Aorta (tissue), 5 donors: ENCODE data around the gene BET1. TPM values are rescaled to one million over a fixed set of nuclear protein-coding genes. Genes with fewer than 3 reads are reported as not detected.

Experiments
- ATAC-seq: fragments of 200-7000 bp; cut with Tn5 transposase; one replicate; pipeline ENCODE4 v1.9.1; 2022; ENCODE audit warnings: moderate library complexity; ENCODE audit not compliant: low FRiP score
- DNase-seq, 2 donors: peaks; one replicate each; pipeline ENCODE4 v3.0.0-alpha.2; 2020
- H3K27ac ChIP-seq, 2 donors: one replicate each; pipeline ENCODE4 v1.5.1; 2013; ENCODE audit warnings: low read length in 2 of 2, mild to moderate bottlenecking in 2 of 2, moderate library complexity in 2 of 2, control low read depth in 1 of 2, inconsistent platforms in 1 of 2, low read depth in 1 of 2
- H3K27me3 ChIP-seq, 2 donors: one replicate each; pipeline ENCODE4 v1.6.1; 2013; ENCODE audit warnings: control low read depth in 1 of 2, low read length in 1 of 2, mild to moderate bottlenecking in 1 of 2, moderate library complexity in 1 of 2; ENCODE audit not compliant: insufficient read depth in 2 of 2, control insufficient read depth in 1 of 2
- H3K36me3 ChIP-seq, 2 donors: one replicate each; pipeline ENCODE4 v1.6.1; 2013; ENCODE audit warnings: control low read depth in 1 of 2, low read length in 1 of 2, mild to moderate bottlenecking in 1 of 2; ENCODE audit not compliant: insufficient read depth in 2 of 2, control insufficient read depth in 1 of 2
- H3K4me1 ChIP-seq, 2 donors: one replicate each; pipeline ENCODE4 v1.6.1; 2013; ENCODE audit warnings: low read length in 2 of 2, control low read depth in 1 of 2, mild to moderate bottlenecking in 1 of 2, moderate library complexity in 1 of 2; ENCODE audit not compliant: insufficient read depth in 2 of 2, control insufficient read depth in 1 of 2
- H3K4me3 ChIP-seq, 2 donors: one replicate each; pipeline ENCODE4 v1.5.1; 2013; ENCODE audit warnings: low read length in 2 of 2, control low read depth in 1 of 2, mild to moderate bottlenecking in 1 of 2
- H3K9me3 ChIP-seq: one replicate; pipeline ENCODE4 v1.6.1; 2013; ENCODE audit warnings: mild to moderate bottlenecking, low read length; ENCODE audit not compliant: control insufficient read depth
- WGBS, 2 donors: extraction: QIAGEN DNeasy Blood & Tissue Kit; methylation state at CpG; one replicate each; pipeline ENCODE4 v1.1.7; 2013; 5-methylcytosine and 5-hydroxymethylcytosine counted together
- intact Hi-C, 2 donors: fragments of 100-400 bp; cut with DNase I; formaldehyde crosslinking; loops; one replicate each; pipeline versions ENCODE4 v1.14.2 to v1.15.0; 2022
- polyA plus RNA-seq, 2 donors: library from polyadenylated mRNA; stranded (reverse); fragments of 200-250 nt; gene quantifications; one replicate each; pipeline ENCODE4 v1.2.3, GENCODE V29; 2013
- total RNA-seq, 2 donors: library from RNA; stranded (reverse); fragmentation: NEBNext Ultra II Directional; extraction: Animal tissue kit (Norgen Biotek cat#: 25700); gene quantifications; one replicate each; pipeline ENCODE4 v1.2.1, GENCODE V29; 2021
- donor health status: healthy with polysubstance abuse.
- donor health status: Bipolar disorder and iron deficiency.
- donor health status: DM: no; HTN: no; CAD: no.
- donor health status: DM: no; HTN: no; CAD: no.
- donor health status: DM: yes; HTN: yes; CAD: no.

The BET1 gene
- total and polyA plus RNA-seq, 4 donors, result 14.3 to 28.9 (median 20.8) TPM

DNA sequence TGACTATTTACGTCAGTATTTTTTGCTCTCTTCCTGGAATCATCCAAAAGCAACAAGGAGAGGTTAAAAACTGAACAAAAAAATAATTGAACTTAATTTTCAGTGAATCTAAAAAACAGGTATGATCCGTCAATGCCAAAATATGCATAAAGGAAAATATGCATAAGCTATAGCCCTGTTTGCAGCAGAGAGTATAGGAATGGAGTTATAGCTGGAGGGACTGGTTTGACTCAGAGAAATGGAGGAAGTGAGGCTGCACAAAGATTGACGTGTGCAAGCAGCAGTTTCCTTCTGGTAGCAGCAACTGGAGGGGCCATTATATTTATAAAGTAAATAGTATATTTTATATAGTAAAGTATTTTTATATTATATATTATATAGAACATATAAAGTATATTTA is 45.5 kb downstream of the BET1 start:
- intact Hi-C loops, result no loop called here
- 83 to 87% methylated on average over 3 of the region's 3 CpGs for WGBS, 2 donors

DNA sequence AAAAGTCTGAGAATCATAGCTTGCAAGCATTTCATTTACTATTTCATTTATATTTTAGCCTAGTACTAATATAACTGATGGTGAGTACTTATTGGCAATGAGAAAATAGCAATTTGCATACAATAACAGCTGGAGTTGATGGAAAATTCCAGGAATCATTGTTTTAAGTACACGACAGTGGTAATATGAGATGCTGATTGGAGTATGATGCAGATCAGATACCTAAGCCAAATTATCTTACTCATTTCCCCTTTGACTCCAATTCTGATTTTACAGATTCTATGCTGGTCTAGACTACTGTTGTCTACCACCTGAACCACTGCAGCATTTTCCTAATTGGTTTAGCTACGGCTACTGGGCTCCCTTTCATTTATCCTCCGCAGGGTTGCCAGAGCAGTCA is 45.9 kb downstream of the BET1 start:
- Histone ChIP-seq H3K36me3 (no peaks in the 10 kb centered on the region), H3K4me1 (no peaks in the 10 kb centered on the region), H3K9me3 (no peaks in the 10 kb centered on the region), H3K4me3 (no peak overlapping the region), H3K27ac (no peak overlapping the region), H3K27me3 (no peaks in the 10 kb centered on the region)
- intact Hi-C loops, result no loop called here
- WGBS, 2 donors, result 80 to 82% methylated on average over 3 of the region's 3 CpGs
- ATAC-seq (no peak), DNase-seq (no peak)

More for the DNA sequence above, 45.5 kb downstream of the BET1 start:
- no peak for DNase-seq
- no peak overlapping the region for H3K4me3 ChIP-seq
- H3K36me3 ChIP-seq, result no peaks in the 10 kb centered on the region
- H3K4me1 ChIP-seq, result no peaks in the 10 kb centered on the region
- H3K27ac ChIP-seq, result no peak overlapping the region
- H3K9me3 ChIP-seq, result no peaks in the 10 kb centered on the region
- H3K27me3 ChIP-seq, result no peaks in the 10 kb centered on the region
- no peak for ATAC-seq

DNA sequence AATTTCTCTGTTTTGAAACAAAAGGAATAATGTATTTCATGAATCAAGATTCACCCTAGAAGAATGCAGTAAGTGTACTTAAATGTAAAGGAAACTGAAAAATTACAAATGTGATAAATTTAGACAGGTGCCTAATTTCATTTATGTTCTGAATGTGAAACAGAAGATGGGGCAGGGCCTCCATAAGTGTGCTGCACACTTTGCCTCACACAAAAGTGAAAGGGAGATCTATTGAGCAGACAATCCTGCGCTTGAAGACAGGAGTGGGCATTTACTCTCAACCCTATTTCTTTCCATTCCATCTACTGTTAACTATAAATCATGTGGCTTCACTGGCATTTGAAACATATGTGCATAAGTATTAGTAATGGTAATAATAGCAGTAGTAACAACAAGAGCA is 46.4 kb downstream of the BET1 start:
- H3K4me1 ChIP-seq, result no peaks in the 10 kb centered on the region
- no peaks in the 10 kb centered on the region for H3K27me3 ChIP-seq
- no peaks in the 10 kb centered on the region for H3K9me3 ChIP-seq
- 90 to 92% methylated on average over 1 of the region's 1 CpG for WGBS, 2 donors
- ATAC-seq (no peak), DNase-seq (no peak)
- H3K36me3 ChIP-seq, result no peaks in the 10 kb centered on the region
- H3K4me3 ChIP-seq, result no peak overlapping the region
- H3K27ac ChIP-seq, result no peak overlapping the region
- intact Hi-C loops, result no loop called here

DNA sequence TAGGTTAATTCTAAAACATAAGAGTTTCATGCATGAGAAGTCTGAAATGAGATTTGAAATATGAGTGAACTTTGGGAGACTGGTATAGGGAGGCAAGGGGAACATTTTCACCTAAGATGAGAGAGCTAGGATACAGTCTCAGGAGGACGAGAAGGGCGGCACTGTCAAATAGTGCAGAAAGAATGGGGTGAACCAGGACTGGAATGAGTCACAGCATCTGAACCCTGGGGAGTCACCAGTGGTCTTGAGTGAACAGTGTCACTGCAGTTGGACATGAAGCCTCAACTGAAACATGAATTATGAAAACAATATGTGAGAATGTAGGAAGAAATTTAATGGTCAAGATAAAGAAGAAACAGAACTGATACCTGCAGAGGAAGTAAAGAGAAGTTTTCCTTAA is 48.9 kb downstream of the BET1 start:
- intact Hi-C loops, result no loop called here
- Histone ChIP-seq H3K9me3 (no peaks in the 10 kb centered on the region), H3K4me3 (no peak overlapping the region), H3K27me3 (no peaks in the 10 kb centered on the region), H3K27ac (no peak overlapping the region), H3K4me1 (no peaks in the 10 kb centered on the region), H3K36me3 (no peaks in the 10 kb centered on the region)
- ATAC-seq, result no peak
- WGBS, 2 donors, result 81 to 90% methylated on average over 2 of the region's 2 CpGs
- no peak for DNase-seq

DNA sequence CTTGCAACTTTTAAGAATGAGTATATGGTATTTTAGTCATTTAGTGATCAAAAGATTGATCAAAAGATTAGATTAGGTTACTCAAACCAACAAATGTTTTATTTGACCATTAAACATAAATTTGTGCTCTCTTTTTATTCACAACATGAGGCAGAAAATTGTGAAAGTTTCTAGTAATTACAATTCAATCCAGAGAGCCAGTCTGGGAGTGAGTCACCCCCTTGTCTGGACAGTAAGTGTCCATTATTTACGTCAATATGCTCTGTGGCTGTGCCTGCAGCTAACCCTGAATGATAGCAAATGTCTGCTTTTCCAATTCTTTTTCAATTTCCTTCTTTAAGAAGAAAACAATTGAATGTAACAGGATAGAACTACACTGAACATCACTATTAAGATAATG is 54.7 kb downstream of the BET1 start:
- Histone ChIP-seq H3K36me3 (no peaks in the 10 kb centered on the region), H3K27me3 (no peaks in the 10 kb centered on the region), H3K27ac (no peak overlapping the region), H3K4me3 (no peak overlapping the region), H3K9me3 (no peaks in the 10 kb centered on the region), H3K4me1 (no peaks in the 10 kb centered on the region)
- no peak for DNase-seq
- no peak for ATAC-seq
- intact Hi-C loops, result no loop called here
- WGBS, 2 donors, result 59 to 72% methylated on average over 1 of the region's 1 CpG

DNA sequence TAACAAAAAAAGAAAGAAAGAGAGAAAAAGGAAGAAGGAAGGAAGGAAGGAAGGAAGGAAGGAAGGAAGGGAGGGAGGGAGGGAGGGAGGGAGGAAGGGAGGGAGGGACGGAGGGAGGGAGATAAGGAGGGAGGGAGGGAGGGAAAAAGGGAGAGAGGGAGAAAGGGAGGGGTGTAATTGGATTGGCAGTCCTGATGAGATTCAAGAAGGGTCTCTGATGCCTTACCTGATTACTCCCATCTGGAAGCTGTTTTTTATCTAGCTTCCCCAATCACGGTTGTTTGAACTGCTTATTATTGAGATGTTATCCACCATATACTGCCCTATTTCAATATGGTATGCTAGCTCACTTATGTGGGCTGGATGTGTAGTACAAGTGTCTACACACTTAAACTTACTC is 55.3 kb downstream of the BET1 start:
- intact Hi-C loops, result no loop called here
- no peaks in the 10 kb centered on the region for H3K27me3 ChIP-seq
- no peak overlapping the region for H3K4me3 ChIP-seq
- DNase-seq (no peak), ATAC-seq (no peak)
- H3K9me3 ChIP-seq, result no peaks in the 10 kb centered on the region
- no peaks in the 10 kb centered on the region for H3K4me1 ChIP-seq
- H3K27ac ChIP-seq, result no peak overlapping the region
- 79% methylated on average over 1 to 2 of the region's 2 CpGs for WGBS, 2 donors
- no peaks in the 10 kb centered on the region for H3K36me3 ChIP-seq

DNA sequence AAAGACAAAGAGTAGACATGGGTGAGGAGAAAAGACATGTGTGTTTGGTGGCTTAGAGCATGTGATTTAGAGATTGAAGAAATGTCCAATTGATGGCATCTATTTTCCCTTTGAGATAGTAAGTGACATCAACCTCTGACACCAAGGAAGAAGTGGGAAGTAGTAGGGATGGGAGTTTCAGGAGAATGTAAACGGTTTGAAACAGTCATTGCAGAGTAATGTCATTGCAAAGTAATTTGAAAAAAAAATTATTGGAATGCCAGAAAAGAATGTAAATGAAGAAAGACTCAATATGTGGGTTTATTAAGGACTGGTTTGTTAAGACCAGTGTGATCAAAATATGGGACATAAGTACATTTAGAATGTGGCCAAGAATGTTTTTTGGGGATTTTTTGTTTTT is 56.0 kb downstream of the BET1 start:
- 57% methylated on average over 1 of the region's 1 CpG for WGBS, 2 donors
- DNase-seq, result no peak
- intact Hi-C loops, result no loop called here

DNA sequence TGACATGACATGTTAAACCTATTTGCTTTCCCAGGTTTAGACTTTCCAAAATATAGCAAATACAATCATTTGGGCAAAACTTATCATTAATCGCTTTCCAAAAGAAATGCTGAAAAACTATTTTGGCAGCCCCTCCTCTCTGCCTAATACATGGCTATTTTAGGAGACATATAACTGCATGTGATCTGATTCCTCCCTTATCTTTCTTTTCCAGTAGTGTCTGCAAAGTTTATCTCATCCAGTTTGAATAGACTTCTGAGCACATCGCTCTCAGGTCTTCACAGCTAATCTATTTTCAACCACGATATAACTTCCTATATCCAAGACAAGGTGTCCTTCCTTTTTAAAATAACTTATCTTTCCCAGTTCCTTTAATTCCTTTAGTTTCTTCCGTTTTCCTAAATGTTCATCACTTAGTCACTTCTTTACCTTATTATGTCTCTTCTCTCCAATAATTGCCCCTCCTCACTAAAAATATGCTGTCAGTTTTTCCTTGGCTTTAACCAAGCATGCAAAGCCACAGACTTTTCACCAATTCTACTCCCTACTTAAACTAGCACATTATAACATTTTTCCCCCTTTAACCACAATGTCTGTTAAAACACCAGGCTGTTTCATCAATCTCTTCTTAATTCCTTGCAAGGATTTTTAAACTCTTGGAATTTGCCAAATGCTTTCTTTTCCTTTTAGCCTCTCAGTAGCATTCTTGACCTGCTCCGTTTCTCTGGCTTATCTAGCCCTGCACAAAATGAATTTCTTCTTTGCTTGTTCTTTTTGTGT is 58.2 kb downstream of the BET1 start:
- no peaks in the 10 kb centered on the region for H3K36me3 ChIP-seq
- no peaks in the 10 kb centered on the region for H3K27me3 ChIP-seq
- 68 to 71% methylated on average over 5 of the region's 5 CpGs for WGBS, 2 donors
- H3K4me3 ChIP-seq, result no peak overlapping the region
- no peak for ATAC-seq
- peaks cover 0 to 1% of the 10 kb centered on the region in 2 donors for H3K4me1 ChIP-seq
- intact Hi-C loops, result no loop called here
- H3K9me3 ChIP-seq, result no peaks in the 10 kb centered on the region
- no peak overlapping the region for H3K27ac ChIP-seq
- DNase-seq, result no peak

More for the DNA sequence above, 56.0 kb downstream of the BET1 start:
- no peak for ATAC-seq
- Histone ChIP-seq H3K27ac (no peak overlapping the region), H3K4me3 (no peak overlapping the region), H3K4me1 (peaks cover 0 to 1% of the 10 kb centered on the region in 2 donors), H3K36me3 (no peaks in the 10 kb centered on the region), H3K9me3 (no peaks in the 10 kb centered on the region), H3K27me3 (no peaks in the 10 kb centered on the region)

DNA sequence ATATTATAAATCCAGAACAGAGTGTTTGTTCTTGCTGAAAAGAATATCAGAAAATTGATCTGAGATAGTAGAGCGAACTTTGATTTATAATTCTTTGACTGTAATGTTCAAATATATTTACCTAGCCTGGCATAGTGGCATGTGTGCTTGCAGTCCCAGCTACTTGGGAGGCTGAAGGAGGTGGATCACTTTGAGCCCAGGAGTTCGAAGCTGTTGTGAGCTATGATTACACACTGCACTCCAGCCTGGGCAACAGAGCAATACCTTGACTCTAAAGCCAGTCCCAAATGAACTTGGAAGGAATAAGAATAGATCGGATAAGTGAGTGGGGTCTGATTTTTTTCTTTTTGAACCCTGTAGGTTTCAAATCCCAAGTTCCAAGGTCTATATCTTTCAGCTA is 59.1 kb downstream of the BET1 start:
- Histone ChIP-seq H3K27me3 (no peaks in the 10 kb centered on the region), H3K4me3 (no peak overlapping the region), H3K27ac (no peak overlapping the region), H3K9me3 (no peaks in the 10 kb centered on the region), H3K4me1 (peaks cover 0 to 1% of the 10 kb centered on the region in 2 donors), H3K36me3 (no peaks in the 10 kb centered on the region)
- DNase-seq (no peak), ATAC-seq (no peak)
- WGBS, 2 donors, result 39 to 76% methylated on average over 3 of the region's 3 CpGs
- intact Hi-C loops, result no loop called here
